Subcutaneous adipose tissue (tissue), 4 donors: ENCODE results near the gene CD99L2. TPM values are rescaled to one million over a fixed set of nuclear protein-coding genes. Genes with fewer than 3 reads are reported as not detected.

Source experiments
- total RNA-seq, 4 donors: library from RNA; depleted of rRNA; stranded (reverse); fragments of >200 nt; gene quantifications; one replicate each; pipeline ENCODE4 v1.1.0, GENCODE V29; 2016
- TF ChIP-seq, protein P1 (sequence below): fragments of 450-650 bp; IDR thresholded peaks from one replicate; pipeline ENCODE4 v1.5.1; 2016; ENCODE audit warnings: low read depth, mild to moderate bottlenecking, control low read depth, antibody characterized with exemption, moderate library complexity

Gene CD99L2
- total RNA-seq, 4 donors from 2014 or later, result 38.6 to 88.1 (median 72.9) TPM

DNA sequence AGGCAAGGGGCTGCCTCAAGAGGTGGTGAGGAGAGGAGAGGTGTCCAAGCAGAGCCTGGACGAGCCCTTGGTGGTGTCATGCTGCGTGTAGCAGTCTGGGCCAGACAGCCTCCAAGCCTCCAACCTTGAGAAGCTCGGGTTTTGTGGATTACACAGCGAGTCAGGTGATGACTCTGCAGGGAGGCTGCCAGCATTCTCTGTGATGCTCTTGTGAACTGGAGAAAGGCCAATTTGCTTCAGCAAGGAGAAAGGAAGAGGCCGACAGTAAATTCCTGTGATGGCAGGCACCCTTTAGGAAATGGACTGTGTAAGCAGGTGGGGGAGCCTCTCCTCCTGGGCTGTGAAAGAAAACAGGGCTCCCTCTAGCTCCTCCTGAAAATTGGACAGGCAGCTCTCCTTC, 36.0 kb upstream of the CD99L2 start:
- TF ChIP-seq, protein P1, sequence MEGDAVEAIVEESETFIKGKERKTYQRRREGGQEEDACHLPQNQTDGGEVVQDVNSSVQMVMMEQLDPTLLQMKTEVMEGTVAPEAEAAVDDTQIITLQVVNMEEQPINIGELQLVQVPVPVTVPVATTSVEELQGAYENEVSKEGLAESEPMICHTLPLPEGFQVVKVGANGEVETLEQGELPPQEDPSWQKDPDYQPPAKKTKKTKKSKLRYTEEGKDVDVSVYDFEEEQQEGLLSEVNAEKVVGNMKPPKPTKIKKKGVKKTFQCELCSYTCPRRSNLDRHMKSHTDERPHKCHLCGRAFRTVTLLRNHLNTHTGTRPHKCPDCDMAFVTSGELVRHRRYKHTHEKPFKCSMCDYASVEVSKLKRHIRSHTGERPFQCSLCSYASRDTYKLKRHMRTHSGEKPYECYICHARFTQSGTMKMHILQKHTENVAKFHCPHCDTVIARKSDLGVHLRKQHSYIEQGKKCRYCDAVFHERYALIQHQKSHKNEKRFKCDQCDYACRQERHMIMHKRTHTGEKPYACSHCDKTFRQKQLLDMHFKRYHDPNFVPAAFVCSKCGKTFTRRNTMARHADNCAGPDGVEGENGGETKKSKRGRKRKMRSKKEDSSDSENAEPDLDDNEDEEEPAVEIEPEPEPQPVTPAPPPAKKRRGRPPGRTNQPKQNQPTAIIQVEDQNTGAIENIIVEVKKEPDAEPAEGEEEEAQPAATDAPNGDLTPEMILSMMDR, result no peak

DNA sequence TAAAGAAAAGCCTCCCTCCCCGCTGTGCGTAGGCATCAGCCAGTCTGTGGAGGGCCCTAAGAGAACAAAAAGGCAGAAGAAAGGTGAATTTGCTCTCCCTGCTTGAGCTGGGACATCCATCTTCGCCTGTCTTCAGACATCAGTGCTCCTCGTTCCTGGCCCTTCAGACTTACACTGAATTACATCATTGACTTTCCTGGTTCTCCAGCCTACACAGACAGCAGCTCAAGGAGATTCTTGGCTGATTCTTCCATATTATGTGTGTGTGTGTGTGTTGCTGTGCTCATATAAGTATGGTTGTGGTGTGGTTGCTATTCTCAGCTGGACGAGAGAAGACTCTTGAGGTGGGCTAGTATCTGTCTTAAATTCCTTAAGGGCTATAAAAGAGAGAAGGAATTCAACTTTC, 35.5 kb upstream of the CD99L2 start:
- TF ChIP-seq, protein P1, result no peak

DNA sequence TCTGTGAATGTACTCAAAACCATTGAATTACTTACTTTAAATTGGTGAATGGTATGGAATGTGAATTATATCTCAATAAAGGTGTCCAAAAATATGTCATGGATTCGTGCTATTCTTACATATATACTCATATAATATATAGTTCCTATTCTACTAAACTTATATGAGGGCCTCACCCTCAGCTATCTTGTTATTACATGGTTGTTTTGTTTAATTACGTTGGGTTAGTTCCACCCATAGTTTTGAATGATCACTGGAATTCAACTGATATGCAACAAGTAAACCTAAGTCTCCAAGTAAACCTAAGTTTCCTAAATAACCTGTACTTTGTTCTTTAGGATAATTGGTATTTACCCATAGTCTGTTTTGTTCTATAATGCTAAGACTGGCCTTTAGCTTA, 30.6 kb upstream of the CD99L2 start:
- TF ChIP-seq, protein P1, result no peak

DNA sequence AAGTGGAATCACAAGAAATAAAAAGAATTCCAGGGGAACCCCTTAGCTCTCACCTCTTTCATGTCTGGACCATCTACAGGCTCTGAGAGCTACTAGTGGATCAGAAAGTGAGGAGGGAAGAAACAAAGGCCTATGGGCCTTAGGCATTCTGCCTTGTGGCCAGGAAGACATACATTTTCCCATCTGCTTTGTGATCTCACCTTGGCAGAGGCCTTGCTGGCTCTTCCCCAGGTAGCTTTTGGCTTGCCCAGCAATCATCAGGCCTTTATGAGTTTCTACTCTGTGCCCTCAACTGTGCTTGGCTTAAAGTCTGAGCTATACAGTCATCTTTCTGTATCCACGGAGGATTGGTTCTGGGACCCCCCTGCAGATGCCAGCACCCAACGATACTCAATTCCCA, 28.3 kb upstream of the CD99L2 start:
- TF ChIP-seq, protein P1, result no peak

DNA sequence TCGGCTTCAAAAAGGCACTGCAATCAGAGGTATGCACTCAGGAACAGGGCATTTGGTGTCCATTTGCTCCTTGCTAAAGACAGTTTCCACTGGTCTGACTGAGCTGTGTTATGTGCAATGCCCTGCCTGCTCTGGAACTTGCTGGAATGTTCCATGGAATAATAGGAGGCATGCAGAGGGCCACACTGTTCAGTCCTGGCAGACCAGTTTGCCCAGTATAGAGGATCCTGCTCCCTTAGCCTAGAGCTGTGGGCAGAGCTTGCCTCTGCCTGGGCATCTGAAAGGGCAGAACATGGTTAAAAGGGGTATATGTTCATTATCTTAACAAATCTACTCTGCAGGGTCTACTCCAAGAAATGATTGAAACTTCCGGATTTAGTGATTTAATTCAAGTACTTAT, 27.8 kb upstream of the CD99L2 start:
- TF ChIP-seq, protein P1, result no peak

DNA sequence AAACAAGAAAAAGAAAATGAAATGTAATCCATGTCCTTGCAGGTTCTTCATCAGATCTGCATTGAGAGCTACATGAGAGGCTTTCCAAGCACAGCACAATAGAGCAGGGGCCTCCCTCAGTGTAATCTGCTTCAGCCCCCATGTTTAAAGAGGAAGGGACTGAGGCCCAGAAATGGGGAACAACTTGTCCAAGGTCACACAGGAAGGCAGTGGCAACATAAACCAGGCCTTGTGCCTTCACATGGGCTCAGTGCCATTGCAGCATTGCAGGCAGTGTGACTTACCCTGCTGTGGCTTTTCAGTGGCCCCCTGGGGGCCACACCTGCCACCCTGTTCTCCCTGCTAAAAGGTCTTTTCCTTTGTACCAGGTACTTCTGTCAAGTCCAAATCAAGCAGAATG, 20.9 kb upstream of the CD99L2 start:
- TF ChIP-seq, protein P1, result no peak

DNA sequence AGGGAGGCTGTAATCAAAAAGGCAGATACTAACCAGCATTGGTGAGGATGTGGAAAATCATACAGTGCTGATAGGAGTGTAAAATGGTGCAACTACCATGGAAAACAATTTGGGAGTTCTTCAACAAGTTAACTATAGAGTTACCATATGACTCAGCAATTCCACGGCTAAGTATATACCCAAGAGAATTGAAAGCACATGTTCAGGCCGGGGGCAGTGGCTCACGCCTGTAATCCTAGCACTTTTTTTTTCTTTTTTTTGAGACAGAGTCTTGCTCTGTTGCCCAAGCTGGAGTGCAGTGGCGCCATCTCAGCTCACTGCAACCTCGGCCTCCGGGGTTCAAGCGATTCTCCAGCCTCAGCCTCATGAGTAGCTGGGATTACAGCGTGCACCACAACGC, 15.0 kb upstream of the CD99L2 start:
- TF ChIP-seq, protein P1, result no peak
